ENCODE measurements around the gene IL17C.
A peak's percentile ranks its signal among the peaks of the same experiment; 100 is the strongest.

Gene IL17C

GRCh38 chr16:88627531-88628411 is 10.6 kb upstream of the IL17C start:
- DNase-seq (ENCODE audit: low spot score): no peak

- DNase-seq (ENCODE audit: low spot score): peak; percentile 96
Measured at GRCh38 chr16:88628512-88628974, 9.8 kb upstream of the IL17C start.

GRCh38 chr16:88629835-88630234 is 8.5 kb upstream of the IL17C start:
- no peak for DNase-seq (ENCODE audit: low spot score)

GRCh38 chr16:88630433-88630832 is 7.9 kb upstream of the IL17C start:
- DNase-seq (ENCODE audit: low spot score): no peak

- DNase-seq (ENCODE audit: low spot score): no peak
Measured at GRCh38 chr16:88630941-88631340, 7.4 kb upstream of the IL17C start.

GRCh38 chr16:88631384-88631783 is 7.0 kb upstream of the IL17C start:
- DNase-seq (ENCODE audit: low spot score): no peak

- no peak for DNase-seq (ENCODE audit: low spot score)
Measured at GRCh38 chr16:88631920-88632586, 6.3 kb upstream of the IL17C start.

GRCh38 chr16:88632587-88632930 is 5.8 kb upstream of the IL17C start:
- DNase-seq (ENCODE audit: low spot score): no peak

- peak; percentile 96 for DNase-seq (ENCODE audit: low spot score)
Measured at GRCh38 chr16:88633684-88634140, 4.7 kb upstream of the IL17C start.

GRCh38 chr16:88634141-88634993 is 4.0 kb upstream of the IL17C start:
- DNase-seq (ENCODE audit: low spot score): no peak

GRCh38 chr16:88634994-88635670 is 3.2 kb upstream of the IL17C start:
- no peak for DNase-seq (ENCODE audit: low spot score)

- no peak for DNase-seq (ENCODE audit: low spot score)
Measured at GRCh38 chr16:88635671-88636319, 2.6 kb upstream of the IL17C start.

GRCh38 chr16:88636488-88637265 is 1.7 kb upstream of the IL17C start:
- DNase-seq (ENCODE audit: low spot score): no peak

GRCh38 chr16:88639231-88640038 is 1.1 kb downstream of the IL17C start:
- no peak for DNase-seq (ENCODE audit: low spot score)

- no peak for DNase-seq (ENCODE audit: low spot score)
Measured at GRCh38 chr16:88640039-88640495, 1.7 kb downstream of the IL17C start.

GRCh38 chr16:88640498-88641247 is 2.3 kb downstream of the IL17C start:
- DNase-seq (ENCODE audit: low spot score): no peak

GRCh38 chr16:88642881-88643643 is 4.7 kb downstream of the IL17C start:
- no peak for DNase-seq (ENCODE audit: low spot score)

- no peak for DNase-seq (ENCODE audit: low spot score)
Measured at GRCh38 chr16:88643644-88643932, 5.2 kb downstream of the IL17C start.

All from HuH-7.5 (cell line).